H9 (cell line): ENCODE data around the gene MYOM1. TPM values are rescaled to one million over a fixed set of nuclear protein-coding genes. Genes with fewer than 3 reads are reported as not detected.
A peak's percentile ranks its signal among the peaks of the same experiment; 100 is the strongest.

Source experiments
- DNase-seq: peaks from one replicate; pipeline ENCODE4 v3.0.0-alpha.2; 2017
- H2AFZ ChIP-seq: one replicate; pipeline ENCODE4 v1.6.1; 2013; ENCODE audit warnings: mild to moderate bottlenecking, low read length, control low read depth, moderate library complexity
- H2AK5ac ChIP-seq: 2 replicates; pipeline ENCODE4 v1.6.1; 2013; ENCODE audit warnings: low read length, control low read depth, mixed read lengths; ENCODE audit not compliant: insufficient read length
- H2BK120ac ChIP-seq: one replicate; pipeline ENCODE4 v1.6.1; 2013; ENCODE audit warnings: low read depth, mild to moderate bottlenecking, low read length, control low read depth, inconsistent platforms; ENCODE audit not compliant: poor library complexity, severe bottlenecking
- H2BK12ac ChIP-seq: 2 replicates; pipeline ENCODE4 v1.6.1; 2013; ENCODE audit warnings: low read length, control low read depth, mixed read lengths, low read depth; ENCODE audit not compliant: insufficient read length
- H2BK15ac ChIP-seq: 2 replicates; pipeline ENCODE4 v1.6.1; 2013; ENCODE audit warnings: low read depth, low read length, control low read depth
- H2BK20ac ChIP-seq: one replicate; pipeline ENCODE4 v1.6.1; 2013; ENCODE audit warnings: low read depth, mild to moderate bottlenecking, low read length, control low read depth, inconsistent platforms; ENCODE audit not compliant: poor library complexity, severe bottlenecking
- H2BK5ac ChIP-seq: 2 replicates; pipeline ENCODE4 v1.6.1; 2013; ENCODE audit warnings: low read length, control low read depth, mixed read lengths; ENCODE audit not compliant: insufficient read length
- H3K14ac ChIP-seq: 2 replicates; pipeline ENCODE4 v1.6.1; 2013; ENCODE audit warnings: low read length, control low read depth; ENCODE audit not compliant: insufficient read depth
- H3K18ac ChIP-seq: 2 replicates; pipeline ENCODE4 v1.6.1; 2013; ENCODE audit warnings: low read depth, mild to moderate bottlenecking, mixed read lengths, low read length, control low read depth; ENCODE audit not compliant: insufficient read length
- H3K23ac ChIP-seq: 2 replicates; pipeline ENCODE4 v1.6.1; 2013; ENCODE audit warnings: low read length, control low read depth, mixed read lengths, low read depth; ENCODE audit not compliant: insufficient read length
- H3K23me2 ChIP-seq: 2 replicates; pipeline ENCODE4 v1.6.1; 2013; ENCODE audit warnings: low read depth, mild to moderate bottlenecking, mixed read lengths, low read length, control low read depth; ENCODE audit not compliant: insufficient read length, poor library complexity, severe bottlenecking
- H3K27ac ChIP-seq: 2 replicates; pipeline ENCODE4 v1.5.1; 2013; ENCODE audit warnings: low read length, control low read depth, mixed read lengths, low read depth; ENCODE audit not compliant: insufficient read length
- H3K27me3 ChIP-seq: 2 replicates; pipeline ENCODE4 v1.6.1; 2013; ENCODE audit warnings: low read length, control low read depth, inconsistent platforms; ENCODE audit not compliant: insufficient read depth
- H3K4ac ChIP-seq: 2 replicates; pipeline ENCODE4 v1.6.1; 2013; ENCODE audit warnings: low read depth, mild to moderate bottlenecking, control low read depth, inconsistent platforms, low read length, moderate library complexity
- H3K4me1 ChIP-seq: 2 replicates; pipeline ENCODE4 v1.6.1; 2013; ENCODE audit warnings: low read length, control low read depth, inconsistent platforms; ENCODE audit not compliant: insufficient read depth
- H3K4me2 ChIP-seq: 2 replicates; pipeline ENCODE4 v1.6.1; 2013; ENCODE audit warnings: low read length, control low read depth, mixed read lengths; ENCODE audit not compliant: insufficient read length, insufficient read depth
- H3K56ac ChIP-seq: 2 replicates; pipeline ENCODE4 v1.6.1; 2013; ENCODE audit warnings: low read depth, mild to moderate bottlenecking, mixed read lengths, low read length, control low read depth; ENCODE audit not compliant: insufficient read length
- H3K79me1 ChIP-seq: 2 replicates; pipeline ENCODE4 v1.6.1; 2013; ENCODE audit warnings: low read depth, mild to moderate bottlenecking, moderate library complexity, low read length, control low read depth, inconsistent platforms; ENCODE audit not compliant: insufficient read depth, poor library complexity, severe bottlenecking
- H3K79me2 ChIP-seq: 2 replicates; pipeline ENCODE4 v1.6.1; 2013; ENCODE audit warnings: low read length, control low read depth, inconsistent platforms; ENCODE audit not compliant: insufficient read depth
- H3K9ac ChIP-seq: 2 replicates; pipeline ENCODE4 v1.6.1; 2013; ENCODE audit warnings: low read length, control low read depth, mixed read lengths; ENCODE audit not compliant: insufficient read length; ENCODE audit errors: extremely low read depth
- H3K9me3 ChIP-seq: one replicate; pipeline ENCODE4 v1.6.1; 2013; ENCODE audit warnings: low read depth, low read length, inconsistent platforms; ENCODE audit not compliant: control insufficient read depth
- H3T11ph ChIP-seq: one replicate; pipeline ENCODE4 v1.6.1; 2013; ENCODE audit warnings: mild to moderate bottlenecking, low read length, control low read depth, inconsistent platforms
- H4K20me1 ChIP-seq: one replicate; pipeline ENCODE4 v1.6.1; 2013; ENCODE audit not compliant: control insufficient read depth, insufficient read length, insufficient read depth
- H4K5ac ChIP-seq: 2 replicates; pipeline ENCODE4 v1.6.1; 2013; ENCODE audit warnings: low read depth, mild to moderate bottlenecking, mixed read lengths, low read length, control low read depth; ENCODE audit not compliant: insufficient read length
- H4K8ac ChIP-seq: replicated peaks from 2 replicates; pipeline ENCODE4 v1.6.1; 2013; ENCODE audit warnings: low read length, control low read depth, mixed read lengths, low read depth; ENCODE audit not compliant: insufficient read length
- H4K91ac ChIP-seq: 2 replicates; pipeline ENCODE4 v1.6.1; 2013; ENCODE audit warnings: low read depth, mild to moderate bottlenecking, moderate library complexity, mixed read lengths, low read length, control low read depth; ENCODE audit not compliant: insufficient read length
- H3K27ac Mint-ChIP-seq, 3 experiments: 2 replicates in 2 of 3; 3 replicates in 1 of 3; pipeline ENCODE4 v1.8.0; 2020 to 2021; ENCODE audit warnings: mixed read lengths in 3 of 3, mild to moderate bottlenecking in 1 of 3, moderate library complexity in 1 of 3
- H3K27me3 Mint-ChIP-seq: 2 replicates; pipeline ENCODE4 v1.8.0; 2021; ENCODE audit warnings: low read depth, mild to moderate bottlenecking, moderate library complexity, mixed read lengths
- H3K36me3 Mint-ChIP-seq, 3 experiments: 2 replicates in 2 of 3; 3 replicates in 1 of 3; pipeline ENCODE4 v1.8.0; 2020 to 2021; ENCODE audit warnings: low read depth in 3 of 3, mixed read lengths in 3 of 3; ENCODE audit not compliant: insufficient read depth in 1 of 3
- H3K4me1 Mint-ChIP-seq, 2 experiments: 2 replicates each; pipeline ENCODE4 v1.8.0; 2020; ENCODE audit warnings: mixed read lengths in 2 of 2
- H3K4me3 Mint-ChIP-seq, 2 experiments: 2 replicates in 1 of 2; 3 replicates in 1 of 2; pipeline ENCODE4 v1.8.0; 2020 to 2021; ENCODE audit warnings: mild to moderate bottlenecking in 2 of 2, mixed read lengths in 2 of 2, moderate library complexity in 1 of 2
- H3K9me3 Mint-ChIP-seq, 2 experiments: 2 replicates in 1 of 2; 3 replicates in 1 of 2; pipeline ENCODE4 v1.8.0; 2020; ENCODE audit warnings: mild to moderate bottlenecking in 2 of 2, mixed read lengths in 2 of 2, moderate library complexity in 1 of 2
- CTCF ChIP-seq: fragments of 200-600 bp; sonication (generic); conservative IDR thresholded peaks from 3 replicates; pipeline ENCODE4 v1.8.0; 2021; ENCODE audit warnings: antibody characterized with exemption, mild to moderate bottlenecking
- WGBS: extraction: QIAGEN DNeasy Blood & Tissue Kit; methylation state at CpG from one replicate; pipeline ENCODE4 v1.1.7; 2013; ENCODE audit warnings: missing lambda C conversion rate, low lambda C conversion rate, mixed read lengths; ENCODE audit not compliant: insufficient read length; ENCODE audit errors: extremely low coverage; 5-methylcytosine and 5-hydroxymethylcytosine counted together
- total RNA-seq: library from RNA; stranded (reverse); gene quantifications from 2 replicates; pipeline ENCODE4 v1.2.1, GENCODE V29; 2021

Gene MYOM1
- total RNA-seq, 1 experiment from 2014 or later: 0.17 TPM

GRCh38 chr18:3238742-3239141 lies 19.0 kb upstream of the MYOM1 start:
- Mint-ChIP-seq H3K9me3 (peaks cover 32 to 43% of the 10 kb centered on the region in 2 experiments), H3K4me1 (no peaks in the 10 kb centered on the region), H3K36me3 (peaks cover 20 to 31% (median 24%) of the 10 kb centered on the region in 3 experiments; a peak in 6 of 7 replicates), H3K4me3 (no peak overlapping the region), H3K27me3 (no peaks in the 10 kb centered on the region), H3K27ac (no peak overlapping the region)
- Histone ChIP-seq H3K27ac (no peak overlapping the region), H3K27me3 (no peaks in the 10 kb centered on the region), H4K5ac (no peak overlapping the region), H3K4me2 (no peak overlapping the region), H3K9ac (no peak overlapping the region), H3K4ac (no peak overlapping the region), H3K9me3 (no peaks in the 10 kb centered on the region), H2AK5ac (no peak overlapping the region), H2BK12ac (no peak overlapping the region), H3K14ac (no peak overlapping the region), H3T11ph (no peak overlapping the region), H3K56ac (no peak overlapping the region), H2BK5ac (no peak overlapping the region), H3K79me1 (no peaks in the 10 kb centered on the region), H3K18ac (no peak overlapping the region), H4K8ac (no peak overlapping the region), H2BK15ac (no peak overlapping the region), H4K91ac (no peak overlapping the region), H3K23ac (no peak overlapping the region), H3K23me2 (no peaks in the 10 kb centered on the region), H4K20me1 (no peaks in the 10 kb centered on the region), H2BK120ac (no peak overlapping the region), H3K4me1 (no peaks in the 10 kb centered on the region), H2BK20ac (no peak overlapping the region), H3K79me2 (no peaks in the 10 kb centered on the region), H2AFZ (no peak overlapping the region)
- TF ChIP-seq CTCF: peak; percentile 22; the same call in 1 of the 3 replicates
- no peak for DNase-seq
- WGBS: no CpG with 5 or more reads among the region's 2 CpGs
